SK-N-SH (cell line): ENCODE measurements around the gene MAP3K5.

Experiments
- EP300 ChIP-seq, 2 experiments: IDR thresholded peaks; 2 replicates each; pipeline versions ENCODE4 v1.4.0 to v1.6.1; 2012; ENCODE audit warnings: borderline replicate concordance in 1 of 2, low read depth in 1 of 2, low read length in 1 of 2
- GATA2 ChIP-seq: sonication (generic); formaldehyde crosslinking; IDR thresholded peaks from 2 replicates; pipeline ENCODE4 v1.5.0; 2020; ENCODE audit warnings: mild to moderate bottlenecking, missing genetic modification reagents
- POLR2AphosphoS5 ChIP-seq: IDR thresholded peaks from 2 replicates; pipeline ENCODE4 v1.6.1; 2012; ENCODE audit warnings: low read depth, low read length
- RFX5 ChIP-seq: IDR thresholded peaks from 2 replicates; pipeline ENCODE4 v1.6.1; 2012; ENCODE audit warnings: mild to moderate bottlenecking, improper control_type of control experiment, low read length
- TAF1 ChIP-seq: IDR thresholded peaks from 2 replicates; pipeline ENCODE4 v1.6.1; 2012; ENCODE audit warnings: low read depth, mild to moderate bottlenecking, low read length, moderate library complexity, borderline replicate concordance
- YY1 ChIP-seq: IDR thresholded peaks from 2 replicates; pipeline ENCODE4 v1.4.0; 2012; ENCODE audit warnings: low read depth, mild to moderate bottlenecking
- TF ChIP-seq, protein P1 (sequence below): fragments of 200-600 bp; sonication (generic); IDR thresholded peaks from 2 replicates; pipeline ENCODE4 v1.6.1; 2017; ENCODE audit warnings: antibody characterized with exemption, mild to moderate bottlenecking, moderate library complexity

DNA sequence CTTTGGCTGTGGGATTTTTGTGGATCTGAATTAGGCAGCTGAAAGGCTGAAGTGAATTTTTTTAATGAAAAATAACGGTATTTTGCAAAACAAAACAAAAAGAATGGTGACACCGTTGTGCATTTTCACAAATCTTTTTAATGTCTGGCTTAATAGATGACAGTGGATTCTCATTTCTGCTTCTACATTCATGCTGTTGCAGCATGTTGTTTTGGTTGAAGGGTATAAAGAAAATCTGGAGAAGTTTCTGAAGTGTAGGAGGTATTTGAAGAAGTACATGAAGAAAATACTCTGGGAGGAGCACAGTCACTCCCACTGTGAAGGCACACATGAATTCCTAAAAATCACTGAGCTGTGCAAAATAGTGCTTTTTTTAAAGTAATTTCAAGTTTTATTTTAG, 3.1 kb upstream of the MAP3K5 start:
- no peak for TF ChIP-seq YY1
- no peak for TF ChIP-seq RFX5
- no peak for TF ChIP-seq TAF1
- TF ChIP-seq, protein P1, sequence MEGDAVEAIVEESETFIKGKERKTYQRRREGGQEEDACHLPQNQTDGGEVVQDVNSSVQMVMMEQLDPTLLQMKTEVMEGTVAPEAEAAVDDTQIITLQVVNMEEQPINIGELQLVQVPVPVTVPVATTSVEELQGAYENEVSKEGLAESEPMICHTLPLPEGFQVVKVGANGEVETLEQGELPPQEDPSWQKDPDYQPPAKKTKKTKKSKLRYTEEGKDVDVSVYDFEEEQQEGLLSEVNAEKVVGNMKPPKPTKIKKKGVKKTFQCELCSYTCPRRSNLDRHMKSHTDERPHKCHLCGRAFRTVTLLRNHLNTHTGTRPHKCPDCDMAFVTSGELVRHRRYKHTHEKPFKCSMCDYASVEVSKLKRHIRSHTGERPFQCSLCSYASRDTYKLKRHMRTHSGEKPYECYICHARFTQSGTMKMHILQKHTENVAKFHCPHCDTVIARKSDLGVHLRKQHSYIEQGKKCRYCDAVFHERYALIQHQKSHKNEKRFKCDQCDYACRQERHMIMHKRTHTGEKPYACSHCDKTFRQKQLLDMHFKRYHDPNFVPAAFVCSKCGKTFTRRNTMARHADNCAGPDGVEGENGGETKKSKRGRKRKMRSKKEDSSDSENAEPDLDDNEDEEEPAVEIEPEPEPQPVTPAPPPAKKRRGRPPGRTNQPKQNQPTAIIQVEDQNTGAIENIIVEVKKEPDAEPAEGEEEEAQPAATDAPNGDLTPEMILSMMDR = no peak
- no peak for TF ChIP-seq GATA2 (CRISPR knock-in tag)
- TF ChIP-seq POLR2AphosphoS5 = no peak
- TF ChIP-seq EP300 (IDR thresholded peaks at IDR 0.05; ENCODE audit: borderline replicate concordance in 1 of 2, low read depth in 1 of 2, low read length in 1 of 2) = no peak
